Measurements from ENCODE around the gene CHST15. TPM values are rescaled to one million over a fixed set of nuclear protein-coding genes. Genes with fewer than 3 reads are reported as not detected.

The CHST15 gene
- total and polyA plus RNA-seq, 2 of the 13 experiments (the other 11 are each of a cell fraction or from before 2014, with no cell fraction given): 1.4 to 94.7 TPM

DNA sequence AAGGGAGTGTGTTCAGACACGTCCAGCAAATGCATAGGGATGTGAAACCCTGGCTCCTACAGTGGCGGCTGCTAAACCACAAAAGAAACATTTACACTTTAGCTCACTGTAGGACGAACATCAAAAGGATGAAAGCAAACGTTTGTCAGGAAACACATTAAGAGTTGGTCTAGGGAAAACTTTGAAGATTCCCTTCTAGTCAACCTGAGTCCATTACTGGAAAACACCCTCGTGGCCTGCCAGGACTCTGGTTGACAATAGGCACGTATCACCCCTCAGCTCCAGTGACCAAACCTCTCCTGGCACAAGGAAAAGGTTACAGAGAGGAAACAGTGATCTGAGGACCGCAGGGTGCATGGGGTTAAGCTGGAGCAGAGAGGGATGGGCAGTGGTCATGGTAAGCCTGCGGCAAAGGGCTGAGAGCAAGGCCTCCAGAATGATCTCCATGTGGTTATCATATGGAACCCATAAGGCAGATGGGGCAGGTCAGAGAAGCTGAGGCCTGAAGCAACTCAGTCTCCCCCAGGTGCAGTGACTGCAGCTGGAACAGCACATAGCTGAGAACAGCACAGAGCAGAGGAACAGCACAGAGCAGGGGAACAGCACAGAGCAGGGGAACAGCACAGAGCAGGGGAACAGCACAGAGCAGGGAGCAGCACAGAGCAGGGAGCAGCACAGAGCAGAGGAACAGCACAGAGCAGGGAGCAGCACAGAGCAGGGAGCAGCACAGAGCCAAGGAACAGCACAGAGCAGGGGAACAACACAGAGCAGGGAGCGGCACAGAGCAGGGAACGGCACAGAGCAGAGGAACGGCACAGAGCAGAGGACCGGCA is 49.9 kb downstream of the CHST15 start (continued):
- TF ChIP-seq ZNF589 (CRISPR knock-in tag; conservative IDR thresholded peaks at IDR 0.05) (no peak; the same call in 1 of the 2 replicates), MED13 (CRISPR knock-in tag; IDR thresholded peaks at IDR 0.05) (peak; percentile 65; the same call in 1 of the 2 replicates), HCFC1 (IDR thresholded peaks at IDR 0.05; ENCODE audit: low read depth, low read length) (no peak), NAIF1 (CRISPR knock-in tag; IDR thresholded peaks at IDR 0.05; ENCODE audit: borderline replicate concordance) (peak; percentile 79), SAP130 (CRISPR knock-in tag; IDR thresholded peaks at IDR 0.05; ENCODE audit: low read depth) (peak; percentile 96), KDM1A (CRISPR knock-in tag; IDR thresholded peaks at IDR 0.05) (peak; percentile 42; the same call in 1 of the 2 replicates), IRX3 (CRISPR knock-in tag; IDR thresholded peaks at IDR 0.05; ENCODE audit: borderline replicate concordance, low read depth) (no peak), FOXM1 (CRISPR knock-in tag; IDR thresholded peaks at IDR 0.05) (no peak), SCMH1 (CRISPR knock-in tag; IDR thresholded peaks at IDR 0.05; ENCODE audit: borderline replicate concordance) (no peak), ARNT (IDR thresholded peaks at IDR 0.05) (no peak), ZMAT3 (CRISPR knock-in tag; conservative IDR thresholded peaks at IDR 0.05) (peak; percentile 95), FOXA3 (CRISPR knock-in tag; IDR thresholded peaks at IDR 0.05) (peak; percentile 87)
- TF ChIP-seq, protein P1, sequence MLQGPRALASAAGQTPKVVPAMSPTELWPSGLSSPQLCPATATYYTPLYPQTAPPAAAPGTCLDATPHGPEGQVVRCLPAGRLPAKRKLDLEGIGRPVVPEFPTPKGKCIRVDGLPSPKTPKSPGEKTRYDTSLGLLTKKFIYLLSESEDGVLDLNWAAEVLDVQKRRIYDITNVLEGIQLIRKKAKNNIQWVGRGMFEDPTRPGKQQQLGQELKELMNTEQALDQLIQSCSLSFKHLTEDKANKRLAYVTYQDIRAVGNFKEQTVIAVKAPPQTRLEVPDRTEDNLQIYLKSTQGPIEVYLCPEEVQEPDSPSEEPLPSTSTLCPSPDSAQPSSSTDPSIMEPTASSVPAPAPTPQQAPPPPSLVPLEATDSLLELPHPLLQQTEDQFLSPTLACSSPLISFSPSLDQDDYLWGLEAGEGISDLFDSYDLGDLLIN (CRISPR knock-in tag; IDR thresholded peaks at IDR 0.05; ENCODE audit: borderline replicate concordance): 0 out of 2 replicates have a peak, but pooled peaks have one; percentile 47
- TF ChIP-seq, protein P2, sequence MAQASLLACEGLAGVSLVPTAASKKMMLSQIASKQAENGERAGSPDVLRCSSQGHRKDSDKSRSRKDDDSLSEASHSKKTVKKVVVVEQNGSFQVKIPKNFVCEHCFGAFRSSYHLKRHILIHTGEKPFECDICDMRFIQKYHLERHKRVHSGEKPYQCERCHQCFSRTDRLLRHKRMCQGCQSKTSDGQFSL (CRISPR knock-in tag; IDR thresholded peaks at IDR 0.05): no peak
- TF ChIP-seq, protein P3, sequence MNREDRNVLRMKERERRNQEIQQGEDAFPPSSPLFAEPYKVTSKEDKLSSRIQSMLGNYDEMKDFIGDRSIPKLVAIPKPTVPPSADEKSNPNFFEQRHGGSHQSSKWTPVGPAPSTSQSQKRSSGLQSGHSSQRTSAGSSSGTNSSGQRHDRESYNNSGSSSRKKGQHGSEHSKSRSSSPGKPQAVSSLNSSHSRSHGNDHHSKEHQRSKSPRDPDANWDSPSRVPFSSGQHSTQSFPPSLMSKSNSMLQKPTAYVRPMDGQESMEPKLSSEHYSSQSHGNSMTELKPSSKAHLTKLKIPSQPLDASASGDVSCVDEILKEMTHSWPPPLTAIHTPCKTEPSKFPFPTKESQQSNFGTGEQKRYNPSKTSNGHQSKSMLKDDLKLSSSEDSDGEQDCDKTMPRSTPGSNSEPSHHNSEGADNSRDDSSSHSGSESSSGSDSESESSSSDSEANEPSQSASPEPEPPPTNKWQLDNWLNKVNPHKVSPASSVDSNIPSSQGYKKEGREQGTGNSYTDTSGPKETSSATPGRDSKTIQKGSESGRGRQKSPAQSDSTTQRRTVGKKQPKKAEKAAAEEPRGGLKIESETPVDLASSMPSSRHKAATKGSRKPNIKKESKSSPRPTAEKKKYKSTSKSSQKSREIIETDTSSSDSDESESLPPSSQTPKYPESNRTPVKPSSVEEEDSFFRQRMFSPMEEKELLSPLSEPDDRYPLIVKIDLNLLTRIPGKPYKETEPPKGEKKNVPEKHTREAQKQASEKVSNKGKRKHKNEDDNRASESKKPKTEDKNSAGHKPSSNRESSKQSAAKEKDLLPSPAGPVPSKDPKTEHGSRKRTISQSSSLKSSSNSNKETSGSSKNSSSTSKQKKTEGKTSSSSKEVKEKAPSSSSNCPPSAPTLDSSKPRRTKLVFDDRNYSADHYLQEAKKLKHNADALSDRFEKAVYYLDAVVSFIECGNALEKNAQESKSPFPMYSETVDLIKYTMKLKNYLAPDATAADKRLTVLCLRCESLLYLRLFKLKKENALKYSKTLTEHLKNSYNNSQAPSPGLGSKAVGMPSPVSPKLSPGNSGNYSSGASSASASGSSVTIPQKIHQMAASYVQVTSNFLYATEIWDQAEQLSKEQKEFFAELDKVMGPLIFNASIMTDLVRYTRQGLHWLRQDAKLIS (CRISPR knock-in tag; IDR thresholded peaks at IDR 0.05): no peak
- TF ChIP-seq, protein P4, sequence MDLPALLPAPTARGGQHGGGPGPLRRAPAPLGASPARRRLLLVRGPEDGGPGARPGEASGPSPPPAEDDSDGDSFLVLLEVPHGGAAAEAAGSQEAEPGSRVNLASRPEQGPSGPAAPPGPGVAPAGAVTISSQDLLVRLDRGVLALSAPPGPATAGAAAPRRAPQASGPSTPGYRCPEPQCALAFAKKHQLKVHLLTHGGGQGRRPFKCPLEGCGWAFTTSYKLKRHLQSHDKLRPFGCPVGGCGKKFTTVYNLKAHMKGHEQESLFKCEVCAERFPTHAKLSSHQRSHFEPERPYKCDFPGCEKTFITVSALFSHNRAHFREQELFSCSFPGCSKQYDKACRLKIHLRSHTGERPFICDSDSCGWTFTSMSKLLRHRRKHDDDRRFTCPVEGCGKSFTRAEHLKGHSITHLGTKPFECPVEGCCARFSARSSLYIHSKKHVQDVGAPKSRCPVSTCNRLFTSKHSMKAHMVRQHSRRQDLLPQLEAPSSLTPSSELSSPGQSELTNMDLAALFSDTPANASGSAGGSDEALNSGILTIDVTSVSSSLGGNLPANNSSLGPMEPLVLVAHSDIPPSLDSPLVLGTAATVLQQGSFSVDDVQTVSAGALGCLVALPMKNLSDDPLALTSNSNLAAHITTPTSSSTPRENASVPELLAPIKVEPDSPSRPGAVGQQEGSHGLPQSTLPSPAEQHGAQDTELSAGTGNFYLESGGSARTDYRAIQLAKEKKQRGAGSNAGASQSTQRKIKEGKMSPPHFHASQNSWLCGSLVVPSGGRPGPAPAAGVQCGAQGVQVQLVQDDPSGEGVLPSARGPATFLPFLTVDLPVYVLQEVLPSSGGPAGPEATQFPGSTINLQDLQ (CRISPR knock-in tag; IDR thresholded peaks at IDR 0.05): 0 out of 2 replicates have a peak, but pooled peaks have one; percentile 74
- TF ChIP-seq, protein P5, sequence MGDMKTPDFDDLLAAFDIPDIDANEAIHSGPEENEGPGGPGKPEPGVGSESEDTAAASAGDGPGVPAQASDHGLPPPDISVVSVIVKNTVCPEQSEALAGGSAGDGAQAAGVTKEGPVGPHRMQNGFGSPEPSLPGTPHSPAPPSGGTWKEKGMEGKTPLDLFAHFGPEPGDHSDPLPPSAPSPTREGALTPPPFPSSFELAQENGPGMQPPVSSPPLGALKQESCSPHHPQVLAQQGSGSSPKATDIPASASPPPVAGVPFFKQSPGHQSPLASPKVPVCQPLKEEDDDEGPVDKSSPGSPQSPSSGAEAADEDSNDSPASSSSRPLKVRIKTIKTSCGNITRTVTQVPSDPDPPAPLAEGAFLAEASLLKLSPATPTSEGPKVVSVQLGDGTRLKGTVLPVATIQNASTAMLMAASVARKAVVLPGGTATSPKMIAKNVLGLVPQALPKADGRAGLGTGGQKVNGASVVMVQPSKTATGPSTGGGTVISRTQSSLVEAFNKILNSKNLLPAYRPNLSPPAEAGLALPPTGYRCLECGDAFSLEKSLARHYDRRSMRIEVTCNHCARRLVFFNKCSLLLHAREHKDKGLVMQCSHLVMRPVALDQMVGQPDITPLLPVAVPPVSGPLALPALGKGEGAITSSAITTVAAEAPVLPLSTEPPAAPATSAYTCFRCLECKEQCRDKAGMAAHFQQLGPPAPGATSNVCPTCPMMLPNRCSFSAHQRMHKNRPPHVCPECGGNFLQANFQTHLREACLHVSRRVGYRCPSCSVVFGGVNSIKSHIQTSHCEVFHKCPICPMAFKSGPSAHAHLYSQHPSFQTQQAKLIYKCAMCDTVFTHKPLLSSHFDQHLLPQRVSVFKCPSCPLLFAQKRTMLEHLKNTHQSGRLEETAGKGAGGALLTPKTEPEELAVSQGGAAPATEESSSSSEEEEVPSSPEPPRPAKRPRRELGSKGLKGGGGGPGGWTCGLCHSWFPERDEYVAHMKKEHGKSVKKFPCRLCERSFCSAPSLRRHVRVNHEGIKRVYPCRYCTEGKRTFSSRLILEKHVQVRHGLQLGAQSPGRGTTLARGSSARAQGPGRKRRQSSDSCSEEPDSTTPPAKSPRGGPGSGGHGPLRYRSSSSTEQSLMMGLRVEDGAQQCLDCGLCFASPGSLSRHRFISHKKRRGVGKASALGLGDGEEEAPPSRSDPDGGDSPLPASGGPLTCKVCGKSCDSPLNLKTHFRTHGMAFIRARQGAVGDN (CRISPR knock-in tag; IDR thresholded peaks at IDR 0.05): peak; percentile 100

Measured in HepG2 (cell line).